Neural progenitor cell (in vitro differentiated cells): ENCODE data around the gene CEP164.

Experiments
- CTCF ChIP-seq: fragments of 200-600 bp; sonication (generic); IDR thresholded peaks from 2 replicates; pipeline ENCODE4 v1.5.1; 2017; ENCODE audit warnings: antibody characterized with exemption, mild to moderate bottlenecking
- EZH2 ChIP-seq: fragments of 200-600 bp; sonication (generic); IDR thresholded peaks from 2 replicates; pipeline ENCODE4 v1.6.1; 2017; ENCODE audit warnings: antibody characterized with exemption, mild to moderate bottlenecking, moderate library complexity
- EZH2phosphoT487 ChIP-seq: fragments of 200-600 bp; sonication (generic); IDR thresholded peaks from 2 replicates; pipeline ENCODE4 v1.6.1; 2017; ENCODE audit warnings: antibody characterized with exemption

GRCh38 chr11:117438371-117439000, 110.8 kb downstream of the CEP164 start:
- TF ChIP-seq CTCF = no peak
- TF ChIP-seq EZH2phosphoT487 = no peak
- TF ChIP-seq EZH2 = no peak
